CD4-positive, CD25-positive, alpha-beta regulatory T cell (primary cell): ENCODE measurements around the gene PCDHGA5. TPM values are rescaled to one million over a fixed set of nuclear protein-coding genes. Genes with fewer than 3 reads are reported as not detected.
A peak's percentile ranks its signal among the peaks of the same experiment; 100 is the strongest.
"Not testable (repeated sequence)": the region's sequence is repeated elsewhere in the genome, so short reads cannot be mapped to it uniquely, and the experiment has no call there.

ENCODE experiments used
- ATAC-seq, 2 donors: fragments of 150-1000 bp; cut with Tn5 transposase; one replicate each; pipeline ENCODE4 v1.10.0; 2021; ENCODE audit warnings: low read depth in 2 of 2, moderate number of reproducible peaks in 2 of 2, moderate library complexity in 1 of 2
- DNase-seq, 3 donors: peaks; one replicate each; pipeline versions ENCODE4 v3.0.0 to v3.0.0-alpha.2; 2012 to 2022; ENCODE audit warnings: mixed read lengths in 1 of 3
- H3K27ac ChIP-seq: one replicate; pipeline ENCODE4 v1.7.0; 2013; ENCODE audit warnings: mild to moderate bottlenecking, low read length; ENCODE audit not compliant: insufficient read depth, poor library complexity, severe bottlenecking
- H3K27me3 ChIP-seq: one replicate; pipeline ENCODE4 v1.7.0; 2013; ENCODE audit warnings: low read length; ENCODE audit not compliant: control insufficient read depth, insufficient read depth
- H3K36me3 ChIP-seq: one replicate; pipeline ENCODE4 v1.7.0; 2013; ENCODE audit warnings: mild to moderate bottlenecking, low read length, moderate library complexity; ENCODE audit not compliant: control insufficient read depth, insufficient read depth
- H3K4me1 ChIP-seq: 2 replicates; pipeline ENCODE4 v1.7.0; 2013; ENCODE audit warnings: mild to moderate bottlenecking, low read length; ENCODE audit not compliant: insufficient read depth, control insufficient read depth, poor library complexity, severe bottlenecking
- H3K4me3 ChIP-seq: one replicate; pipeline ENCODE4 v1.7.0; 2013; ENCODE audit warnings: low read depth, mild to moderate bottlenecking, low read length, moderate library complexity
- H3K9me3 ChIP-seq, 2 experiments: 1 replicate in 1 of 2; 2 replicates in 1 of 2; pipeline ENCODE4 v1.7.0; 2013; ENCODE audit warnings: low read length in 2 of 2, mild to moderate bottlenecking in 1 of 2, moderate library complexity in 1 of 2; ENCODE audit not compliant: control insufficient read depth in 2 of 2
- H3K27ac Mint-ChIP-seq, 3 donors: one replicate each; pipeline ENCODE4 v1.8.0; 2020 to 2022; ENCODE audit warnings: mild to moderate bottlenecking in 3 of 3, mixed read lengths in 3 of 3, moderate library complexity in 2 of 3
- H3K27me3 Mint-ChIP-seq: one replicate; pipeline ENCODE4 v1.8.0; 2022; ENCODE audit warnings: mild to moderate bottlenecking, mixed read lengths
- H3K36me3 Mint-ChIP-seq: one replicate; pipeline ENCODE4 v1.8.0; 2020; ENCODE audit warnings: mixed read lengths
- H3K4me1 Mint-ChIP-seq, 4 donors: one replicate each; pipeline ENCODE4 v1.8.0; 2020 to 2022; ENCODE audit warnings: mixed read lengths in 4 of 4, mild to moderate bottlenecking in 1 of 4
- H3K4me3 Mint-ChIP-seq, 4 donors: one replicate each; pipeline ENCODE4 v1.8.0; 2020 to 2022; ENCODE audit warnings: mild to moderate bottlenecking in 4 of 4, mixed read lengths in 4 of 4, moderate library complexity in 3 of 4
- H3K9me3 Mint-ChIP-seq, 7 donors: one replicate each; pipeline ENCODE4 v1.8.0; 2020 to 2022; ENCODE audit warnings: mixed read lengths in 7 of 7, mild to moderate bottlenecking in 3 of 7, moderate library complexity in 2 of 7
- polyA plus RNA-seq, 4 donors: library from polyadenylated mRNA; unstranded; fragments of 300-500 nt; fragmentation: Illumina TruSeq; gene quantifications; one replicate each; pipeline ENCODE4 v1.2.3, GENCODE V29; 2021
- total RNA-seq: library from RNA; stranded (reverse); gene quantifications from one replicate; pipeline ENCODE4 v1.2.3, GENCODE V29; 2022

Gene PCDHGA5
- total and polyA plus RNA-seq, 5 donors from 2014 or later: 0.08 TPM; not detected in 4

GRCh38 chr5:141403387-141403786, 39.4 kb downstream of the PCDHGA5 start:
- Mint-ChIP-seq H3K4me1 (peaks cover 0 to 8% (median 0%) of the 10 kb centered on the region in 4 donors), H3K36me3 (peaks cover 8% of the 10 kb centered on the region), H3K27ac (no peak overlapping the region), H3K4me3 (peak overlapping the region in 1 of 4 donors; percentile 9), H3K9me3 (peaks cover 0 to 34% (median 10%) of the 10 kb centered on the region in 7 donors), H3K27me3 (peaks cover 64% of the 10 kb centered on the region)
- ATAC-seq (no peak), DNase-seq (no peak)
- Histone ChIP-seq H3K27ac (no peak overlapping the region), H3K4me1 (no peaks in the 10 kb centered on the region), H3K36me3 (no peaks in the 10 kb centered on the region), H3K4me3 (no peak overlapping the region), H3K27me3 (peaks cover 38% of the 10 kb centered on the region), H3K9me3 (peaks cover 24 to 42% of the 10 kb centered on the region in 2 experiments)

GRCh38 chr5:141407790-141408505, 44.0 kb downstream of the PCDHGA5 start, which contains the start of gene PCDHGB6:
TSS of gene PCDHGB6 (plus strand) at chr5:141408021. CDS start at chr5:141408203, 182 bp downstream.
- ATAC-seq: peak in 1 of 2 donors; percentile 24
- Mint-ChIP-seq H3K4me3 (peak within 1 kb of the TSS in 3 of 4 donors; percentile 31 to 58 (median 50)), H3K27me3 (peaks cover 81% of the 10 kb centered on the region), H3K9me3 (peaks cover 0 to 40% (median 13%) of the 10 kb centered on the region in 7 donors), H3K36me3 (peaks cover 12% of the 10 kb centered on the region)
- not testable (repeated sequence) for H3K36me3 ChIP-seq, H3K27ac Mint-ChIP-seq, H3K4me1 Mint-ChIP-seq, H3K27ac ChIP-seq, H3K4me3 ChIP-seq, H3K4me1 ChIP-seq
- H3K9me3 ChIP-seq: peaks cover 21 to 39% of the 10 kb centered on the region in 2 experiments
- H3K27me3 ChIP-seq: peaks cover 39% of the 10 kb centered on the region
- DNase-seq: peak in 1 of 3 donors; percentile 32

- ATAC-seq: no peak
- peaks cover 12% of the 10 kb centered on the region for H3K4me1 ChIP-seq
- no peak overlapping the region for H3K4me3 ChIP-seq
- peak overlapping the region in 1 of 4 donors; percentile 35 for H3K4me3 Mint-ChIP-seq
- H3K4me1 Mint-ChIP-seq: peaks cover 0 to 21% (median 16%) of the 10 kb centered on the region in 4 donors
- peaks cover 0 to 44% (median 13%) of the 10 kb centered on the region in 7 donors for H3K9me3 Mint-ChIP-seq
- H3K36me3 ChIP-seq: no peaks in the 10 kb centered on the region
- H3K27ac Mint-ChIP-seq: no peak overlapping the region
- no peak overlapping the region for H3K27ac ChIP-seq
- H3K9me3 ChIP-seq: peaks cover 21 to 37% of the 10 kb centered on the region in 2 experiments
- peaks cover 83% of the 10 kb centered on the region for H3K27me3 Mint-ChIP-seq
- H3K27me3 ChIP-seq: peaks cover 52% of the 10 kb centered on the region
- peaks cover 17% of the 10 kb centered on the region for H3K36me3 Mint-ChIP-seq
- no peak for DNase-seq
These were observed 45.8 kb downstream of the PCDHGA5 start for GRCh38 chr5:141409598-141410306.

DNA sequence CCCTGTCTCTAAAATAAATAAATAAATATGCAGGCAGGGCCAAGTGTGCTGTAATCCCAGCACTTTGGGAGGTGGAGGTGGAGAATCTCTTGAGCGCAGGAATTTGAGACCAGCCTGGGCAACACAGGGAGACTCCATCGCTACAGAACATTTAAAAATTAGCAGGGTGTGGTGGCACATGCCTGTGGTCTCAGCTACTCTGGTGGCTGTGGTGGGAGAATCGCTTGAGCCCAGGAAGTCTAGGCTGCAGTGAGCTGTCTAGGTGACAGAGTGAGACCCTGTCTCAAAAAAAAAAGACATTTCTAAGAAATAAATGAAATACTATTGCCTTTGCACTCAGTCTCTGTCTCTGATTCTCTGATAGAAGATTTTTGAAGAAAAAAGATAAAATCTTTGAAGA, 47.6 kb downstream of the PCDHGA5 start:
- DNase-seq: no peak
- Mint-ChIP-seq H3K36me3 (peaks cover 17% of the 10 kb centered on the region), H3K27me3 (peaks cover 80% of the 10 kb centered on the region), H3K27ac (no peak overlapping the region), H3K4me3 (no peak overlapping the region), H3K4me1 (peaks cover 0 to 21% (median 16%) of the 10 kb centered on the region in 4 donors), H3K9me3 (peaks cover 0 to 44% (median 15%) of the 10 kb centered on the region in 7 donors)
- no peaks in the 10 kb centered on the region for H3K36me3 ChIP-seq
- H3K9me3 ChIP-seq: peaks cover 17 to 44% of the 10 kb centered on the region in 2 experiments
- H3K4me3 ChIP-seq: no peak overlapping the region
- ATAC-seq: no peak
- H3K27me3 ChIP-seq: peaks cover 53% of the 10 kb centered on the region
- H3K4me1 ChIP-seq: peaks cover 12% of the 10 kb centered on the region
- H3K27ac ChIP-seq: no peak overlapping the region

GRCh38 chr5:141412854-141413539, 49.0 kb downstream of the PCDHGA5 start, which contains the start of gene PCDHGA10:
TSS of gene PCDHGA10 (plus strand) at chr5:141412987. CDS start at chr5:141413176, 189 bp downstream.
- H3K36me3 Mint-ChIP-seq: peaks cover 15% of the 10 kb centered on the region
- Histone ChIP-seq H3K9me3 (peaks cover 12 to 36% of the 10 kb centered on the region in 2 experiments), H3K36me3 (no peaks in the 10 kb centered on the region), H3K27ac (no peak within 1 kb of the TSS), H3K4me1 (peaks cover 18% of the 10 kb centered on the region), H3K4me3 (peak within 1 kb of the TSS; percentile 75), H3K27me3 (peaks cover 52% of the 10 kb centered on the region)
- peaks cover 0 to 24% (median 17%) of the 10 kb centered on the region in 4 donors for H3K4me1 Mint-ChIP-seq
- H3K9me3 Mint-ChIP-seq: peaks cover 0 to 39% (median 15%) of the 10 kb centered on the region in 7 donors
- peak within 1 kb of the TSS in 1 of 3 donors; percentile 86 for H3K27ac Mint-ChIP-seq
- DNase-seq (peak in 2 of 3 donors; percentile 43 to 69), ATAC-seq (peak; percentile 64 to 68)
- H3K27me3 Mint-ChIP-seq: peaks cover 79% of the 10 kb centered on the region
- H3K4me3 Mint-ChIP-seq: peak within 1 kb of the TSS; percentile 85 to 93 (median 87)

GRCh38 chr5:141413540-141414069, 49.6 kb downstream of the PCDHGA5 start:
- peak overlapping the region in 1 of 3 donors; percentile 80 for H3K27ac Mint-ChIP-seq
- Histone ChIP-seq H3K27ac (no peak overlapping the region), H3K36me3 (no peaks in the 10 kb centered on the region), H3K27me3 (peaks cover 57% of the 10 kb centered on the region), H3K4me1 (peaks cover 18% of the 10 kb centered on the region), H3K9me3 (peaks cover 16 to 36% of the 10 kb centered on the region in 2 experiments), H3K4me3 (peak overlapping the region; percentile 75)
- H3K4me1 Mint-ChIP-seq: peaks cover 0 to 26% (median 17%) of the 10 kb centered on the region in 4 donors
- no peak for DNase-seq
- H3K36me3 Mint-ChIP-seq: peaks cover 19% of the 10 kb centered on the region
- no peak for ATAC-seq
- H3K4me3 Mint-ChIP-seq: peak overlapping the region; percentile 85 to 93 (median 87)
- peaks cover 76% of the 10 kb centered on the region for H3K27me3 Mint-ChIP-seq
- H3K9me3 Mint-ChIP-seq: peaks cover 0 to 40% (median 20%) of the 10 kb centered on the region in 7 donors
